Smooth muscle cell (in vitro differentiated cells): Measurements from ENCODE around the gene CMC4. TPM values are rescaled to one million over a fixed set of nuclear protein-coding genes. Genes with fewer than 3 reads are reported as not detected.
A peak's percentile ranks its signal among the peaks of the same experiment; 100 is the strongest.

ENCODE experiments used
- DNase-seq: peaks from one replicate; lab custom pipeline; 2025; ENCODE audit not compliant: unreplicated experiment; lab: John Stamatoyannopoulos, UW
- H2AFZ ChIP-seq: fragments of 200-600 bp; sonication (generic); 2 replicates; pipeline ENCODE4 v1.6.0; 2016; ENCODE audit warnings: antibody characterized with exemption, low read depth, mild to moderate bottlenecking
- H3F3A ChIP-seq: fragments of 200-600 bp; sonication (generic); 2 replicates; pipeline ENCODE4 v1.6.0; 2017; ENCODE audit warnings: antibody characterized with exemption, low read depth
- H3K27ac ChIP-seq: fragments of 200-600 bp; sonication (generic); 2 replicates; pipeline ENCODE4 v1.5.1; 2016; ENCODE audit warnings: low read depth, mild to moderate bottlenecking
- H3K27me3 ChIP-seq: fragments of 200-600 bp; sonication (generic); 2 replicates; pipeline ENCODE4 v1.6.1; 2016; ENCODE audit warnings: low read depth, mild to moderate bottlenecking
- H3K36me3 ChIP-seq: fragments of 200-600 bp; sonication (generic); 2 replicates; pipeline ENCODE4 v1.5.1; 2016; ENCODE audit warnings: low read depth
- H3K4me1 ChIP-seq: fragments of 200-600 bp; sonication (generic); 2 replicates; pipeline ENCODE4 v1.5.1; 2016; ENCODE audit warnings: low read depth
- H3K4me2 ChIP-seq: fragments of 200-600 bp; sonication (generic); 2 replicates; pipeline ENCODE4 v1.6.0; 2016; ENCODE audit warnings: mild to moderate bottlenecking
- H3K4me3 ChIP-seq: fragments of 200-600 bp; sonication (generic); 2 replicates; pipeline ENCODE4 v1.5.1; 2016; ENCODE audit warnings: mild to moderate bottlenecking
- H3K79me2 ChIP-seq: fragments of 200-600 bp; sonication (generic); 2 replicates; pipeline ENCODE4 v1.6.0; 2016; ENCODE audit warnings: low read depth, mild to moderate bottlenecking
- H3K9ac ChIP-seq: fragments of 200-600 bp; sonication (generic); 2 replicates; pipeline ENCODE4 v1.6.0; 2016; ENCODE audit warnings: low read depth
- H3K9me3 ChIP-seq: fragments of 200-600 bp; sonication (generic); replicated peaks from 2 replicates; pipeline ENCODE4 v1.5.1; 2016; ENCODE audit warnings: low read depth
- H4K20me1 ChIP-seq: fragments of 200-600 bp; sonication (generic); 2 replicates; pipeline ENCODE4 v1.6.0; 2016; ENCODE audit warnings: low read depth
- CTCF ChIP-seq: fragments of 200-600 bp; sonication (generic); IDR thresholded peaks from 2 replicates; pipeline ENCODE4 v1.5.1; 2017; ENCODE audit warnings: borderline replicate concordance, mild to moderate bottlenecking, antibody characterized with exemption; ENCODE audit not compliant: insufficient read depth, poor library complexity, severe bottlenecking
- WGBS: methylation state at CpG from one replicate; pipeline ENCODE4 v1.1.7; 2016; ENCODE audit warnings: low lambda C conversion rate; 5-methylcytosine and 5-hydroxymethylcytosine counted together
- polyA plus RNA-seq: library from polyadenylated mRNA; unstranded; fragments of >200 nt; fragmentation: Nextera tagmentation; extraction: Ambion mirVana; gene quantifications from 2 replicates; pipeline ENCODE4 v1.2.1, GENCODE V29; 2016
- total RNA-seq: library from RNA; depleted of rRNA; stranded (reverse); fragments of >200 nt; gene quantifications from 2 replicates; pipeline ENCODE4 v1.2.3, GENCODE V29; 2014

Gene CMC4
- total and polyA plus RNA-seq, 2 experiments from 2014 or later, result 21.2 to 24.5 TPM

- Histone ChIP-seq H3K4me3 (no peak overlapping the region), H3K79me2 (no peaks in the 10 kb centered on the region), H3F3A (no peaks in the 10 kb centered on the region), H3K27me3 (no peaks in the 10 kb centered on the region), H3K36me3 (peaks cover 4% of the 10 kb centered on the region), H3K9me3 (peaks cover 3% of the 10 kb centered on the region), H3K4me1 (no peaks in the 10 kb centered on the region), H3K4me2 (no peak overlapping the region), H3K9ac (no peak overlapping the region), H2AFZ (no peak overlapping the region), H3K27ac (no peak overlapping the region), H4K20me1 (no peaks in the 10 kb centered on the region)
- WGBS, result 79% methylated on average over 3 of the region's 3 CpGs
- TF ChIP-seq CTCF, result no peak
- DNase-seq, result no peak
Measured at GRCh38 chrX:155112171-155112570, 41.2 kb upstream of the CMC4 start.

- H4K20me1 ChIP-seq, result no peaks in the 10 kb centered on the region
- TF ChIP-seq CTCF, result no peak
- H2AFZ ChIP-seq, result no peak overlapping the region
- DNase-seq, result no peak
- peaks cover 4% of the 10 kb centered on the region for H3K36me3 ChIP-seq
- H3K9ac ChIP-seq, result no peak overlapping the region
- no peaks in the 10 kb centered on the region for H3K27me3 ChIP-seq
- H3K4me1 ChIP-seq, result no peaks in the 10 kb centered on the region
- no peaks in the 10 kb centered on the region for H3F3A ChIP-seq
- H3K9me3 ChIP-seq, result peaks cover 3% of the 10 kb centered on the region
- H3K27ac ChIP-seq, result no peak overlapping the region
- no peak overlapping the region for H3K4me3 ChIP-seq
- H3K79me2 ChIP-seq, result no peaks in the 10 kb centered on the region
- H3K4me2 ChIP-seq, result no peak overlapping the region
Measured at GRCh38 chrX:155108427-155108826, 37.5 kb upstream of the CMC4 start.

- Histone ChIP-seq H3K27ac (no peak overlapping the region), H3F3A (no peaks in the 10 kb centered on the region), H3K4me2 (no peak overlapping the region), H3K9me3 (peaks cover 3% of the 10 kb centered on the region), H3K4me1 (no peaks in the 10 kb centered on the region), H3K79me2 (no peaks in the 10 kb centered on the region), H3K36me3 (peaks cover 4% of the 10 kb centered on the region), H3K27me3 (no peaks in the 10 kb centered on the region), H3K4me3 (no peak overlapping the region), H2AFZ (no peak overlapping the region), H4K20me1 (no peaks in the 10 kb centered on the region), H3K9ac (no peak overlapping the region)
- no peak for TF ChIP-seq CTCF
- WGBS, result 65% methylated on average over 2 of the region's 2 CpGs
- no peak for DNase-seq
Measured at GRCh38 chrX:155105919-155106318, 35.0 kb upstream of the CMC4 start.

GRCh38 chrX:155094468-155095061 lies 23.6 kb upstream of the CMC4 start:
- H3K79me2 ChIP-seq, result no peaks in the 10 kb centered on the region
- DNase-seq, result no peak
- no peaks in the 10 kb centered on the region for H3K36me3 ChIP-seq
- H3K4me2 ChIP-seq, result no peak overlapping the region
- no peaks in the 10 kb centered on the region for H3K4me1 ChIP-seq
- no peak overlapping the region for H2AFZ ChIP-seq
- H3K4me3 ChIP-seq, result no peak overlapping the region
- H4K20me1 ChIP-seq, result no peaks in the 10 kb centered on the region
- peak; percentile 52 for TF ChIP-seq CTCF
- H3K27ac ChIP-seq, result no peak overlapping the region
- H3F3A ChIP-seq, result no peaks in the 10 kb centered on the region
- no peaks in the 10 kb centered on the region for H3K27me3 ChIP-seq
- H3K9me3 ChIP-seq, result no peaks in the 10 kb centered on the region
- 56% methylated on average over 4 of the region's 4 CpGs for WGBS
- no peak overlapping the region for H3K9ac ChIP-seq
